ENCODE data around the gene FAM200A.
"Not testable (repeated sequence)": the region's sequence is repeated elsewhere in the genome, so short reads cannot be mapped to it uniquely, and the experiment has no call there.

FAM200A gene

GRCh38 chr7:99559175-99559915 is 7.4 kb upstream of the FAM200A start:
- peak; percentile 24 for DNase-seq (ENCODE audit: low read depth, low spot score)

GRCh38 chr7:99558306-99559174 is 6.6 kb upstream of the FAM200A start, which contains the start of gene ZNF655:
Gene ZNF655 (plus strand): TSS chr7:99558642. CDS start chr7:99560560, 1,918 bp downstream.
- peak; percentile 95 for DNase-seq (ENCODE audit: low read depth, low spot score)

DNA sequence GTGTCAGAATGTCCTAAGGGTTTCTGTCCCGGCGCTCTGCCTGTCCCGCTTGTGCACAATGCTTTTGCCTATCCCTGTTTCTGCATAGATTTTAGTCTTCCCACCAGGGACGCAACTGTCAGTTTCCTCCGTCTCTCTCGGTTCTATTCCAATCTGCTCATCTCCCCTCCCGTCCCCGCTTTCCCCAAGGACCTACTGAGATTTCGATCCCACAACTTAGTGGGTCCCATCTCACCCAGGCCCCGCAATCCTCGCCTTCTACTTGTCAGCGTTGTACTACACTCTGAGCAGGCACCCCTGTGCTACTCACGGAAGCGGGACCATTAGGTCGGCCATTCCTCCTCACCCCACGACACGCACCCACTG is 6.0 kb upstream of the FAM200A start:
- DNase-seq (ENCODE audit: low read depth, low spot score): no peak

- DNase-seq (ENCODE audit: low read depth, low spot score): no peak
Observed at GRCh38 chr7:99557196-99557607, 5.3 kb upstream of the FAM200A start.

DNA sequence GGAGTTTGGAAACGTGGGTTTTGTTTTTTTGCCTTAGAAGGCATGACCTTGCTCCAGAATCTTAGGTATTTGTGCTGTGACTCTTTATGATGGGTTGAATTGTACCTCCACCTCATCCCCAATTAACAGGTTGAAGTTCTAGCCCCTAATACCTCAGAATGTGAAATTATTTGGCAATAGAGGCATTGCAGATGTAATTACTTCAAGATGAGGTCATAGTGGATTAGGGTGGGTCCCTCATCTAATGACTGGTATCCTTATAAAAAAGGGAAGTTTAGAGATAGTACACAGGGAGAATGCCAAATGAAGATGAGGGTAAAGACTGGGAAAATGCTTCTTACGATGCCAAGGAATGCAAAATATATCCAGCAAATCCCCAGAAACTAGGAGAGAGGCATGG is 3.0 kb upstream of the FAM200A start:
- no peak for DNase-seq (ENCODE audit: low read depth, low spot score)

- DNase-seq (ENCODE audit: low read depth, low spot score): no peak
Observed at GRCh38 chr7:99553039-99553438, 1.1 kb upstream of the FAM200A start.

GRCh38 chr7:99551334-99551733 is 580 bp downstream of the FAM200A start:
- no peak for DNase-seq (ENCODE audit: low read depth, low spot score)

- not testable (repeated sequence) for DNase-seq (ENCODE audit: low read depth, low spot score)
Observed at GRCh38 chr7:99549545-99549944, 2.4 kb downstream of the FAM200A start.

GRCh38 chr7:99545308-99545707 is 6.6 kb downstream of the FAM200A start:
- DNase-seq (ENCODE audit: low read depth, low spot score): not testable (repeated sequence)

- DNase-seq (ENCODE audit: low read depth, low spot score): no peak
Observed at GRCh38 chr7:99543916-99544315, 8.0 kb downstream of the FAM200A start.

DNA sequence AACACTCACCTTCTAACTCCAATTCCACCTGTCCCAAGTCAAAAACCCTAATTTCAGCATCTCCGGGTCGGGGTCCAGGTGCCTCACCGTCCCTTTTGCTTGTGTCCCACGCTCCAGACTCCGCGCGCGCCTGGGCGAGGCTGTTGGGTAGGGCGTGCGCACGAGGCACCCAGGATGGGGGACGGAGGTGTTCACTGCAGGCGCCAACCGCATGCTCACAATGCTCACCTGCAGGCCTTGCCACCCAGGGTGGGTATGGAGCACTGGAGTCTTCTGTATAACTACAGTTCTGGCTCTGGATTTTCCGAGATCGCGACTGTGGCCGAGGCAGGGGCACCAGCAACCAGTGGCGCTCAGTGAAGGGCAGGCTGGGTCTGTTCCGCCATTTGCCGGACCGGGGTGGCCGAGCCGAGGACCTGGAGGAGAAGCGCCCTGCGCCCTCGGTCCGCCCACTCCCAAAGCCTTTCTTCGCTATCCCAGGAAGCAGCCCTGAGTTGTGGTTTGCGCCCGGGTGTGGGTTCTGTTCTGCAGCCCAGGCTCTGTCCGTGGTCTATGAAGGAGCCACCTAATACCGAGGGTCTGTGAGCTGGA is 8.7 kb downstream of the FAM200A start:
- DNase-seq (ENCODE audit: low read depth, low spot score): no peak

- DNase-seq (ENCODE audit: low read depth, low spot score): no peak
Observed at GRCh38 chr7:99541212-99541611, 10.7 kb downstream of the FAM200A start.

DNA sequence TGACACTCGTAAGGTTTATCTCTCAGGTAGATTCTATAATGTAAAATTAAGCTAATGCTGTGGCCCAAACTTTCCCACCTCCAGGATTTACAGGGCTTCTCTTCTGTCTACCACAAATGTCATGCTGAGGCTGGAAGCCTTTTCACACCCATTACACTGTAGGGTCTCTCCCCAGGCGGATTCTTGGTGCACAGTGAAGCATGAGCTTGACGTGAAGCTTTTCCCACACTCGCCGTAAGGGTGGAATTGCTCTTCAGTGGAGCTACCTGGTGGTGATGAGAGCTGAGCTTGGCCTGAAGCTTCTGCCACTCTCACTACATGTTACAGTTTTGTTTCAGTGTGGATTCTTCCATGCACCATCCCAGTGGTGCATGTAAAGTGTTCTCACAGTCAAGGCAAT is 11.4 kb downstream of the FAM200A start:
- no peak for DNase-seq (ENCODE audit: low read depth, low spot score)

GRCh38 chr7:99539213-99539811 is 12.6 kb downstream of the FAM200A start:
- DNase-seq (ENCODE audit: low read depth, low spot score): no peak

DNA sequence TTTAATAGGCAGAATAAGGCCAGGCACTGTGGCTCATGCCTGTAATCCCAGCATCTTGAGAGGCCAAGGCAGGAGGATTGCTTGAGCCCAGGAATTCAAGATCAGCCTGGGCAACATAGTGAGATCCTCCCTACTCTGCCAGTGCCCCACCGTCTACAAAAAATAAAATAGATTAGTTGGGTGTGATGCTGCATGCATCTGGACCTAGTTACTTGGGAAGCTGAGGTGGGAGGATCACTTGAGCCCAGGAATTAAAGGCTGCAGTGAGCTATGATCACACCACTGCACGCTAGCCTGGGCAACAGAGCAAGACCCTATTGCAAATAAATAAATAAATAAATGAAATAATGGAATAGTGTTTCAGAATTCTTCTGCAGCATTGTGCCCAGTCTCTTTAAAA is 16.2 kb downstream of the FAM200A start:
- DNase-seq (ENCODE audit: low read depth, low spot score): no peak

DNA sequence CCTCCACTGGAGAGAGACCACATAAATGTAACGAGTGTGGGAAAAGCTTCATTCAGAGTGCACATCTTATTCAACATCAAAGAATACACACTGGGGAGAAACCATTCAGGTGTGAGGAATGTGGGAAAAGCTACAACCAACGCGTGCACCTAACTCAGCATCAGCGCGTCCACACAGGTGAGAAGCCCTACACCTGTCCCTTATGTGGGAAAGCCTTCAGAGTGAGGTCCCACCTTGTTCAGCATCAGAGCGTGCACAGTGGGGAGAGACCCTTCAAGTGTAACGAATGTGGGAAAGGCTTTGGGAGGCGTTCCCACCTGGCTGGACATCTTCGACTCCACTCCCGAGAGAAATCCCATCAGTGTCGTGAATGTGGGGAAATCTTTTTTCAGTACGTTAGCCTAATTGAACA is 20.6 kb downstream of the FAM200A start:
- DNase-seq (ENCODE audit: low read depth, low spot score): peak; percentile 3

DNA sequence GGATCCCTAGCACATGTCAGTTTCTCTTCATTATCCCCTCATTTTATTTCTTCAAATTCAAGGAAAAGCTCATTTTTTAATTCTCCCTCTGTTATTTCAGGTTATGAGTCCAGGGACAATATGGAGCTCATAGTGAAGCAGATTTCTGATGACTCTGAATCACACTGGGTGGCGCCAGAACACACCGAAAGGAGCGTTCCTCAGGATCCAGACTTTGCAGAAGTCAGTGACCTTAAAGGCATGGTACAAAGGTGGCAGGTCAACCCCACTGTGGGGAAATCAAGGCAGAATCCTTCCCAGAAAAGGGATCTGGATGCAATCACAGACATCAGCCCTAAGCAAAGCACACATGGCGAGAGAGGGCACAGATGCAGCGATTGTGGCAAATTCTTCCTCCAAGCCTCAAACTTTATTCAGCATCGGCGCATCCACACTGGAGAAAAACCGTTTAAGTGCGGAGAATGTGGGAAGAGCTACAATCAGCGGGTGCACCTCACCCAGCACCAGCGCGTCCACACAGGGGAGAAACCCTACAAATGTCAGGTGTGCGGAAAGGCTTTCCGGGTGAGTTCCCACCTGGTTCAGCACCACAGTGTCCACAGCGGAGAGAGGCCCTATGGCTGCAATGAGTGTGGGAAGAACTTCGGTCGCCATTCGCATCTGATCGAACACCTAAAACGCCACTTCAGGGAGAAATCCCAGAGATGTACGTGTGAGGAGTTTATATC is 26.0 kb downstream of the FAM200A start:
- peak; percentile 8 for DNase-seq (ENCODE audit: low read depth, low spot score)

- no peak for DNase-seq (ENCODE audit: low read depth, low spot score)
Observed at GRCh38 chr7:99521399-99521798, 30.5 kb downstream of the FAM200A start.

DNA sequence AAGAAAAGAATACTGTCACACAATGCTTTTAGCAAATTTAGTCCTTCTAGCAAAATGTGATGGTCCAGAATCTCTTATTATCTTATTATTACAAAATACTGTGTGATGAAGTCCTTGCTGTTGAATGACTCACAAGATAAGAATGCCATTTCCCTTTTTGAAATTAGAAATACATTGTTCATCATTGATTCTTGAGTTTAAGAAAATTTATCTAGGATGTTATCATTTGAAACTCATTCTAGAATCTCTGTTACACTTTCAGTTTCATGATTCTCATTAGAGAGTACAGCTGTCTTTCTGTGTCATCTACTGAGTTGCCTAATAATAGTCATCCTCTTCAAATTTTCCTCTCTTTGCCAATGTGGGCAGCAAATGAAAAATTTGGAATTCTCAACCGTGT is 37.9 kb downstream of the FAM200A start:
- no peak for DNase-seq (ENCODE audit: low read depth, low spot score)

GRCh38 chr7:99505324-99505662 is 46.6 kb downstream of the FAM200A start:
- DNase-seq (ENCODE audit: low read depth, low spot score): no peak

- peak; percentile 98 for DNase-seq (ENCODE audit: low read depth, low spot score)
Observed at GRCh38 chr7:99504603-99505323, 47.2 kb downstream of the FAM200A start, which contains the start of gene ZKSCAN5. Gene ZKSCAN5 (plus strand): TSS chr7:99504662. CDS start chr7:99506045, 1,383 bp downstream.

All from ELF-1 (cell line).